ENCODE results near the gene FMO1.

FMO1 gene

DNA sequence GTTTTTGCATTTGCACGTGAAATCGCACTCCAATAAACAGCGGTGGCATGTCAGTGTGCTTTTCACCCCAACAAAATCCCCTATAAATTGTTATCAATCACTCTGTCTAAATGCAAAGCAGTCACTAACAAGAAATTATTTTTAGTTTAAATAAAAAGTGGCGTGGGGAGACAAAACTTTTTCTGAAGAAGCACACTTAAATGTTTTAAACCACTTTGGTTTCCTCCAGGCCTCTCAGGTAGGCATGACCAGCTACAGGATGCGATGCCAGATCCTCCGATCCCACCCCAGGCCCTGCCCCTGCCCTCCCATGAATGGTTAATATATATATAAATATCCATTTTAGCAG is 3.6 kb downstream of the FMO1 start:
- DNase-seq (ENCODE audit: low read depth), result no peak
- TF ChIP-seq, protein P1, sequence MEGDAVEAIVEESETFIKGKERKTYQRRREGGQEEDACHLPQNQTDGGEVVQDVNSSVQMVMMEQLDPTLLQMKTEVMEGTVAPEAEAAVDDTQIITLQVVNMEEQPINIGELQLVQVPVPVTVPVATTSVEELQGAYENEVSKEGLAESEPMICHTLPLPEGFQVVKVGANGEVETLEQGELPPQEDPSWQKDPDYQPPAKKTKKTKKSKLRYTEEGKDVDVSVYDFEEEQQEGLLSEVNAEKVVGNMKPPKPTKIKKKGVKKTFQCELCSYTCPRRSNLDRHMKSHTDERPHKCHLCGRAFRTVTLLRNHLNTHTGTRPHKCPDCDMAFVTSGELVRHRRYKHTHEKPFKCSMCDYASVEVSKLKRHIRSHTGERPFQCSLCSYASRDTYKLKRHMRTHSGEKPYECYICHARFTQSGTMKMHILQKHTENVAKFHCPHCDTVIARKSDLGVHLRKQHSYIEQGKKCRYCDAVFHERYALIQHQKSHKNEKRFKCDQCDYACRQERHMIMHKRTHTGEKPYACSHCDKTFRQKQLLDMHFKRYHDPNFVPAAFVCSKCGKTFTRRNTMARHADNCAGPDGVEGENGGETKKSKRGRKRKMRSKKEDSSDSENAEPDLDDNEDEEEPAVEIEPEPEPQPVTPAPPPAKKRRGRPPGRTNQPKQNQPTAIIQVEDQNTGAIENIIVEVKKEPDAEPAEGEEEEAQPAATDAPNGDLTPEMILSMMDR (conservative IDR thresholded peaks at IDR 0.05; ENCODE audit: low read depth, low read length), result no peak
- H3K4me3 ChIP-seq (ENCODE audit: low read depth, low read length), result peak overlapping the region; percentile 71

DNA sequence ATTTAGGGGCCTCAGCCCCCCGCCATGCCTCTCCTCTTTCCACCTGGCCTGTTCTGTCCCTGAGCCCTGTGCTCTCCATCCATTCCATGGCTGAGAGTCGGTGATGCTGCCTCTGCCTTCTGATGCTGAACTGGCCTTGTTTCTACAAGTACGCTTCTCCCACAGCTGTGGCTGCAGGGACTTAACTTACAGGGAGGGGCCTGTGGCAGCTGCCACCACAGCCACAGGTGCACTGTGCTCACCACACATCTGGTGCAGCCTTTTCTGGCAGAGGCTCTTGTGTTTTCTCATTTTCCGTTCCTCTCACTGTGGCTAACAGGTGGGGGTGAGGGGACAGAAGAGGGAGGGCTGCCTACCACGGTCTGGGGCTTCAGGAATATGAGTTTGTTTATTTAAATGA is 4.2 kb downstream of the FMO1 start:
- no peak for DNase-seq (ENCODE audit: low read depth)
- H3K4me3 ChIP-seq (ENCODE audit: low read depth, low read length), result no peak overlapping the region
- TF ChIP-seq, protein P1 (conservative IDR thresholded peaks at IDR 0.05; ENCODE audit: low read depth, low read length), result no peak

DNA sequence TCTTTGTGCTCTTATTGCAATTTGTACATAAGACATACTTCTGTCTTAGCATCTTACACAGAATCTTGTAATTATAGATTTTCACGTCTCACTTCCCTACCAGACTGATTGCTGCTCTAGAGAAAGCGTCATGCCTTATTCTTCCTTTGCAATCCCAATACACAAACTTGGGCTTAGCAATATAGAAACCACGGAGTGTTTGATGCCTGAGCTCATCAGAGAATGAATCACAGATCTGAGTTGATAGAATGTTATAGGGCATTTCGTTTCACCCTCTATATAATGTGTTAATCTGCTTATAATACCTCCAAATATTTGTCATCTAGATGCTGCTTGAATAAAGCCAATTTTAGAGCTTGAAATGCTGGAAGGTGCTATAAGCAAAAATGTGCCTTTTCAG is 6.6 kb downstream of the FMO1 start:
- TF ChIP-seq, protein P1 (conservative IDR thresholded peaks at IDR 0.05; ENCODE audit: low read depth, low read length), result no peak
- peak; percentile 19 for DNase-seq (ENCODE audit: low read depth)
- no peak overlapping the region for H3K4me3 ChIP-seq (ENCODE audit: low read depth, low read length)

DNA sequence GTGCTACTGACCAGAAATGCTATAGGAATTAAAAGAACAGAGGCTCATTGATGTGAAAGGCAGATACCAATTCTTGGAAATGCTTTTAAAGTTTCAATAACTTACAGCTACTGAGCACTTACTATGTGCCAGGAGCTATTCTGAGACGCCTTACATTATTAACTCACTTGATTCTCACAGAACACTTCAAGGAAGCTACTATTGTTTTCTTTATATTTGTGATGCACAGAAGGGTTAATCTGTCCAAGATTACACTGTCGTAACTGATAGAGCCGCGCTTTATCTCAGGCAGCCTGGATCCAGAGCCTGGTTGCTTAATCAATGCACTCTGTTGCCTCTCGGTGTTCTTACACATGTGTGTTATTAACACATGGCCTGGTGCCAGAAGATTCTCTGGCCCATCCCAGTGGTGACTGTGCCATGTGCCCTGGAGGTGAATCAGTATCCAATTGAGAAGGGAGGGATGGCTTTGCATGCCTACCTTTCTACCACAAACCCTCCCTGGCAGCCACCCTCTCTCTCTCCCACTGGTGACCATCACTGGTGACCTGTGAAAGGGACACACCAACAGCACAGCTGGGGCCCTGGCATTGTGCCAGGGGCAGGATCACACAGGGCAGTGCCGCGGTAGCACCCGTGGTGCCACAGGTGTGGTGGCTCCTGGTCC is 8.8 kb downstream of the FMO1 start:
- no peak overlapping the region for H3K4me3 ChIP-seq (ENCODE audit: low read depth, low read length)
- peak; percentile 48 for DNase-seq (ENCODE audit: low read depth)
- TF ChIP-seq, protein P1 (conservative IDR thresholded peaks at IDR 0.05; ENCODE audit: low read depth, low read length), result no peak

- H3K4me3 ChIP-seq (ENCODE audit: low read depth, low read length), result no peak overlapping the region
- DNase-seq (ENCODE audit: low read depth), result peak; percentile 44
- TF ChIP-seq, protein P1 (conservative IDR thresholded peaks at IDR 0.05; ENCODE audit: low read depth, low read length), result no peak
These were observed 9.3 kb downstream of the FMO1 start for GRCh38 chr1:171257607-171258076.

DNA sequence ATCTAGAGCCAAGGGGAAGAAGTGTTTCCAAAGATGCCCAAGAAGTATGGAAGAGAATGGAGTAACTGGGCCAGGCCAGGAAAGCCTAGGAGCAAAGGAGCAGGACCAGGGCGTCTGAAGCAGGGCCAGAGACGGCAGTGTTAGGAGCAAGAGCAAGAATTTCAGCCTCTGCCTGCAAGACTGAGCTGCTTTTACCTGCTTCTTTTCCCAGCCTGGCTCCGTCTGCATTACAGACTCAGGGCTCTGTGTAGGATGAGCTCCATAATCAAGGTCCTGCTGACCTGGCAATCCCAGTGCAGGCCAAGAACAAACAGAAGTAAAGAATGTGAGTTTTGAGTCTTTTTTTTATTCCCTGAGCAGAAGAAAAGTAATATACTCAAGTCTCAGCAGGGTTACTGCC is 10.1 kb downstream of the FMO1 start:
- TF ChIP-seq, protein P1 (conservative IDR thresholded peaks at IDR 0.05; ENCODE audit: low read depth, low read length), result no peak
- no peak for DNase-seq (ENCODE audit: low read depth)
- no peak overlapping the region for H3K4me3 ChIP-seq (ENCODE audit: low read depth, low read length)

DNA sequence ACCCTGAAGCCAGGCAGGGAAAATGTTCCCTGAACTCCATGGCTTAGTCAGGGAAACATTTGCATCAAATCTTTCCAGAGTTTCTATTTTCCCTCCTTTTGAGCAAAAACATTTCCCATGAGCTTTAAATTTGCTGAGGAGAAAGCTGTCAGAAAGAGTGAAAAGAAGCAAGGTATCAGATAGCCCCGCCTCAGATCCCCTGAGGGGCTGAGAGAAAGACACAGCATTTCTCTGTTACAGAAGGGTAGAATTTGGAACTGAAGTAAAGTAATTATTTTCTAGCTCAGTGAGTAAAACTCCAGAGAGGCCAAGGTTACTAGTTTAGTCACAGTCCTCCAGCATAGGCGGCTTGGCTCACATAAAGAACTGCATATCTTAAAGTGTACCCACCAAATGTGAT is 10.6 kb downstream of the FMO1 start:
- TF ChIP-seq, protein P1 (conservative IDR thresholded peaks at IDR 0.05; ENCODE audit: low read depth, low read length), result no peak
- DNase-seq (ENCODE audit: low read depth), result no peak
- no peak overlapping the region for H3K4me3 ChIP-seq (ENCODE audit: low read depth, low read length)
